DMS53 treated with DMSO at 0.1 percent for 48 hours (cell line): ENCODE results near the gene NPS.

ENCODE experiments used
- DNase-seq: peaks from one replicate; lab custom pipeline; 2025; ENCODE audit not compliant: unreplicated experiment; lab: John Stamatoyannopoulos, UW

The NPS gene

GRCh38 chr10:127549009-127549408 lies at the start of gene NPS:
TSS of gene NPS (plus strand) at chr10:127549309. CDS start at chr10:127549369, 60 bp downstream.
- no peak for DNase-seq

GRCh38 chr10:127500127-127500526 lies 49.0 kb upstream of the NPS start:
- DNase-seq, result no peak

- DNase-seq, result no peak
These were observed 43.0 kb upstream of the NPS start for GRCh38 chr10:127506094-127506493.

- DNase-seq, result no peak
These were observed 26.8 kb upstream of the NPS start for GRCh38 chr10:127522298-127522697.

- no peak for DNase-seq
These were observed 25.6 kb upstream of the NPS start for GRCh38 chr10:127523476-127523875.

- DNase-seq, result no peak
These were observed 24.9 kb upstream of the NPS start for GRCh38 chr10:127524229-127524628.

- DNase-seq, result no peak
These were observed 24.0 kb upstream of the NPS start for GRCh38 chr10:127524908-127525665.

GRCh38 chr10:127525686-127526085 lies 23.4 kb upstream of the NPS start:
- DNase-seq, result no peak

GRCh38 chr10:127526161-127526560 lies 22.9 kb upstream of the NPS start:
- DNase-seq, result no peak

GRCh38 chr10:127527320-127527719 lies 21.8 kb upstream of the NPS start:
- no peak for DNase-seq

GRCh38 chr10:127527891-127528290 lies 21.2 kb upstream of the NPS start:
- DNase-seq, result no peak

- DNase-seq, result no peak
These were observed 16.9 kb upstream of the NPS start for GRCh38 chr10:127532193-127532592.

GRCh38 chr10:127532659-127533058 lies 16.4 kb upstream of the NPS start:
- DNase-seq, result no peak

GRCh38 chr10:127534074-127534473 lies 15.0 kb upstream of the NPS start:
- no peak for DNase-seq

GRCh38 chr10:127534496-127534895 lies 14.6 kb upstream of the NPS start:
- no peak for DNase-seq

GRCh38 chr10:127535802-127536515 lies 13.2 kb upstream of the NPS start:
- no peak for DNase-seq

GRCh38 chr10:127536972-127537760 lies 11.9 kb upstream of the NPS start:
- DNase-seq, result no peak

- DNase-seq, result no peak
These were observed 11.2 kb upstream of the NPS start for GRCh38 chr10:127537924-127538323.

- no peak for DNase-seq
These were observed 1.1 kb upstream of the NPS start for GRCh38 chr10:127548022-127548421.

GRCh38 chr10:127550861-127551260 lies 1.8 kb downstream of the NPS start:
- DNase-seq, result no peak

GRCh38 chr10:127552446-127552845 lies 3.3 kb downstream of the NPS start:
- no peak for DNase-seq

GRCh38 chr10:127553417-127553816 lies 4.3 kb downstream of the NPS start:
- DNase-seq, result no peak
